GM19467 (cell line): ENCODE data around the gene NFYC.
A peak's percentile ranks its signal among the peaks of the same experiment; 100 is the strongest.

Source experiments
- ATAC-seq: cut with Tn5 transposase; IDR thresholded peaks from one replicate; pipeline ENCODE4 v1.9.1; 2021; ENCODE audit warnings: mild to moderate bottlenecking, moderate library complexity; ENCODE audit not compliant: unreplicated experiment

The NFYC gene

DNA sequence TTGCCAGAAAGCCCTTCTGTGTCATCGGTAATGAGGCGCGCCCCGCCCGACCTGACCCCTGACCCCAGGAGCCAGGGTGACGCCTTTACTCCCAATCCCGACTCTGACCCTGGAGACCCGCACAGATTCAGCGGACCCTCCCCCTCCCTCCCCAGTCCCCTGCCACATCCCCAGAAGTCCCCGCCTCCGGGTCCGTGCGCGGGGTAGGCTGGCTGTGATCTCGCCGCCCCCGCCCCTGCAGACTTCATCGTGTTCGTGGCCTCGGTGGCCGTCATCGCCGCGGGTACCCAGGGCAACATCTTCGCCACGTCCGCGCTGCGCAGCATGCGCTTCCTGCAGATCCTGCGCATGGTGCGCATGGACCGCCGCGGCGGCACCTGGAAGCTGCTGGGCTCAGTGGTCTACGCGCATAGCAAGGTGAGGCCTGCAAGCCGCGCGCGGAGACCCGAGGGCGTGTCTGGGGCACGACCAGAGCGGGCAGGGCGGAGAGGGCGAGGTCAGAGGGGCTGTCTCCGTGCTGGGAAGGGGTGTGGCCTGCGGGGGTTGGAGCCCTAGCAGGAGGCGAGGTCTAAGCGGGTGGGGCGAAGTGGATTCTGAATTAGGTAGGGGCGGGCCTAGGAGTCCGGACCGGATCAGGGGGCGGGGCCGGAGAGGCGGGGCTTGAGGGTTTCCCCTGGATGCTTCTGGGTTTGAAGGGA, 126.9 kb downstream of the NFYC start:
- peak; percentile 86 for ATAC-seq

GRCh38 chr1:40819101-40819500, 127.6 kb downstream of the NFYC start:
- ATAC-seq = no peak

DNA sequence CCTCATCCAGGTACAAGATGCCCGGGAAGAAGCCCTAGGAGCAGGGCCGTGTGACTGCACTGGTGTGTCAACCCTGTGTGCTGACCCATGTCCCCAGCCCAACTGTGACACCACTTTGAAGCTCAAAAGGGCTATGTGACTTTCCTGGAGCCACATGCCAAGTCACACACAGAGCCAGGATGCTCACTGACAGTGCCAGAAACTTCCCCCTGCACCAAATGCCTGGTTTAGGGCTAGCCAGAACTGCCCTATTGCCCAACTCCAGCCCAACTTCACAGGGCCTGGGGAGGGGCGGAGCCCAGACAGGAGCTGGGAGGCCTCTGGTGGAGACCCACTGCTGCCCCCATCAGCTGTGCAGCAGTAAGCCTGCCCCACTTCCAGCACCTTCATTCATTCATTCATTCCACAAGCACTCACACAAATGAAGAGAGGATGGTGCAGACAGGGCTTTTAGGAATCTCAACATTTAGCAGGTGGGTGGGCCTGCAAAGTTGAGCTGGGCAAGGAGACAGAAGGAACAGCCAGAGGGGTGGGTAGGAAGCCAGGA, 128.8 kb downstream of the NFYC start:
- no peak for ATAC-seq
